NCI-H2171 (cell line): ENCODE results near the gene SIM2.

Experiments
- DNase-seq: peaks from one replicate; lab custom pipeline; 2025; lab: John Stamatoyannopoulos, UW

The SIM2 gene

GRCh38 chr21:36700295-36700970 lies 1.5 kb downstream of the SIM2 start:
- DNase-seq, result no peak

- no peak for DNase-seq
Observed at GRCh38 chr21:36700971-36701755, 2.2 kb downstream of the SIM2 start.

- DNase-seq, result no peak
Observed at GRCh38 chr21:36701756-36702621, 3.1 kb downstream of the SIM2 start.

GRCh38 chr21:36702622-36702968 lies 3.7 kb downstream of the SIM2 start:
- DNase-seq, result no peak

- no peak for DNase-seq
Observed at GRCh38 chr21:36703123-36703522, 4.2 kb downstream of the SIM2 start.

- no peak for DNase-seq
Observed at GRCh38 chr21:36703626-36704280, 4.8 kb downstream of the SIM2 start.

GRCh38 chr21:36704281-36704957 lies 5.5 kb downstream of the SIM2 start:
- no peak for DNase-seq

- DNase-seq, result no peak
Observed at GRCh38 chr21:36704958-36705678, 6.2 kb downstream of the SIM2 start.

- no peak for DNase-seq
Observed at GRCh38 chr21:36705679-36706481, 7.0 kb downstream of the SIM2 start.

GRCh38 chr21:36706482-36706852 lies 7.6 kb downstream of the SIM2 start:
- DNase-seq, result no peak

GRCh38 chr21:36706951-36707762 lies 8.2 kb downstream of the SIM2 start:
- DNase-seq, result no peak

- no peak for DNase-seq
Observed at GRCh38 chr21:36707763-36708285, 8.9 kb downstream of the SIM2 start.

GRCh38 chr21:36708286-36709029 lies 9.5 kb downstream of the SIM2 start:
- no peak for DNase-seq

GRCh38 chr21:36709030-36709867 lies 10.3 kb downstream of the SIM2 start:
- no peak for DNase-seq

- no peak for DNase-seq
Observed at GRCh38 chr21:36709868-36710728, 11.2 kb downstream of the SIM2 start.

GRCh38 chr21:36710729-36711048 lies 11.8 kb downstream of the SIM2 start:
- no peak for DNase-seq

GRCh38 chr21:36713746-36714145 lies 14.8 kb downstream of the SIM2 start:
- no peak for DNase-seq
